Parathyroid adenoma (tissue), 2 donors: ENCODE results near the gene LRRC27.

Experiments used
- H2AFZ ChIP-seq: fragments of 300-600 bp; sonication (generic); one replicate; pipeline ENCODE4 v1.7.0; 2017; ENCODE audit warnings: antibody characterized with exemption, mild to moderate bottlenecking
- H3K27ac ChIP-seq: fragments of 300-600 bp; sonication (generic); one replicate; pipeline ENCODE4 v1.7.0; 2017
- H3K27me3 ChIP-seq: fragments of 300-600 bp; sonication (generic); one replicate; pipeline ENCODE4 v1.7.0; 2017; ENCODE audit warnings: low read length; ENCODE audit not compliant: control insufficient read depth, insufficient read depth
- H3K36me3 ChIP-seq: fragments of 300-600 bp; sonication (generic); one replicate; pipeline ENCODE4 v1.7.0; 2017; ENCODE audit warnings: low read length; ENCODE audit not compliant: control insufficient read depth, insufficient read depth
- H3K4me1 ChIP-seq: fragments of 300-600 bp; sonication (generic); one replicate; pipeline ENCODE4 v1.7.0; 2017; ENCODE audit warnings: control low read depth
- H3K4me2 ChIP-seq: fragments of 300-600 bp; sonication (generic); one replicate; pipeline ENCODE4 v1.7.0; 2017; ENCODE audit warnings: low read length
- H3K4me3 ChIP-seq: fragments of 300-600 bp; sonication (generic); one replicate; pipeline ENCODE4 v1.7.0; 2017; ENCODE audit warnings: low read depth, low read length
- H3K79me2 ChIP-seq: fragments of 300-600 bp; sonication (generic); one replicate; pipeline ENCODE4 v1.7.0; 2017; ENCODE audit warnings: control low read depth
- H3K9ac ChIP-seq: fragments of 300-600 bp; sonication (generic); one replicate; pipeline ENCODE4 v1.7.0; 2017; ENCODE audit warnings: mild to moderate bottlenecking
- H3K9me3 ChIP-seq: fragments of 300-600 bp; sonication (generic); one replicate; pipeline ENCODE4 v1.7.0; 2017; ENCODE audit warnings: low read length; ENCODE audit not compliant: control insufficient read depth
- CTCF ChIP-seq: fragments of 300-600 bp; sonication (generic); IDR thresholded peaks from one replicate; pipeline ENCODE4 v1.7.0; 2017; ENCODE audit warnings: antibody characterized with exemption, mild to moderate bottlenecking
- donor health status: primary hyperparathyroidism.

Gene LRRC27

GRCh38 chr10:132428486-132428995 is 96.5 kb downstream of the LRRC27 start:
- TF ChIP-seq CTCF: no peak
- Histone ChIP-seq H3K79me2 (peaks cover 14% of the 10 kb centered on the region), H3K4me2 (no peak overlapping the region), H3K4me1 (peaks cover 17% of the 10 kb centered on the region), H2AFZ (no peak overlapping the region), H3K9me3 (no peaks in the 10 kb centered on the region), H3K27ac (no peak overlapping the region), H3K36me3 (no peaks in the 10 kb centered on the region), H3K4me3 (no peak overlapping the region), H3K9ac (no peak overlapping the region), H3K27me3 (no peaks in the 10 kb centered on the region)
